Glutamatergic neuron (in vitro differentiated cells): ENCODE results near the gene CACNA1C. TPM values are rescaled to one million over a fixed set of nuclear protein-coding genes. Genes with fewer than 3 reads are reported as not detected.

ENCODE experiments used
- DNase-seq: peaks from one replicate; pipeline ENCODE4 v3.0.0; 2022
- H3K27ac Mint-ChIP-seq: one replicate; pipeline ENCODE4 v1.8.0; 2020; ENCODE audit warnings: mild to moderate bottlenecking, mixed read lengths, inconsistent platforms; ENCODE audit not compliant: unreplicated experiment
- H3K27me3 Mint-ChIP-seq: one replicate; pipeline ENCODE4 v1.8.0; 2020; ENCODE audit warnings: mild to moderate bottlenecking, moderate library complexity, mixed read lengths, inconsistent platforms; ENCODE audit not compliant: unreplicated experiment
- H3K36me3 Mint-ChIP-seq: one replicate; pipeline ENCODE4 v1.8.0; 2020; ENCODE audit warnings: mild to moderate bottlenecking, mixed read lengths, inconsistent platforms; ENCODE audit not compliant: unreplicated experiment
- H3K4me1 Mint-ChIP-seq: one replicate; pipeline ENCODE4 v1.8.0; 2020; ENCODE audit warnings: mild to moderate bottlenecking, low read depth, mixed read lengths, inconsistent platforms; ENCODE audit not compliant: unreplicated experiment
- H3K4me3 Mint-ChIP-seq: one replicate; pipeline ENCODE4 v1.8.0; 2020; ENCODE audit warnings: mild to moderate bottlenecking, mixed read lengths, inconsistent platforms; ENCODE audit not compliant: unreplicated experiment
- H3K9me3 Mint-ChIP-seq: one replicate; pipeline ENCODE4 v1.8.0; 2020; ENCODE audit warnings: mild to moderate bottlenecking, moderate library complexity, mixed read lengths, inconsistent platforms; ENCODE audit not compliant: unreplicated experiment
- CTCF ChIP-seq: fragments of 200-600 bp; sonication (generic); IDR thresholded peaks from one replicate; pipeline ENCODE4 v1.5.0; 2021; ENCODE audit not compliant: partially characterized antibody, unreplicated experiment
- total RNA-seq: library from RNA; stranded (reverse); fragmentation: NEBNext Ultra II Directional; extraction: Animal tissue kit (Norgen Biotek cat#: 25700); gene quantifications from one replicate; pipeline ENCODE4 v1.2.1, GENCODE V29; 2021; ENCODE audit not compliant: unreplicated experiment

CACNA1C gene
- total RNA-seq, 1 donor from 2014 or later, result 11.0 TPM

- peaks cover 13% of the 10 kb centered on the region for H3K4me1 Mint-ChIP-seq
Observed at GRCh38 chr12:2643576-2644135, 590.9 kb downstream of the CACNA1C start.

GRCh38 chr12:2644683-2645405 lies 592.1 kb downstream of the CACNA1C start:
- peaks cover 2% of the 10 kb centered on the region for H3K27me3 Mint-ChIP-seq
- DNase-seq, result no peak
- no peaks in the 10 kb centered on the region for H3K36me3 Mint-ChIP-seq
- no peak overlapping the region for H3K27ac Mint-ChIP-seq
- no peak overlapping the region for H3K4me3 Mint-ChIP-seq
- TF ChIP-seq CTCF, result no peak
- peaks cover 11% of the 10 kb centered on the region for H3K4me1 Mint-ChIP-seq
- H3K9me3 Mint-ChIP-seq, result no peaks in the 10 kb centered on the region

More at GRCh38 chr12:2643576-2644135, 590.9 kb downstream of the CACNA1C start:
- TF ChIP-seq CTCF, result no peak
- Mint-ChIP-seq H3K4me3 (no peak overlapping the region), H3K9me3 (peaks cover 2% of the 10 kb centered on the region), H3K27ac (no peak overlapping the region), H3K27me3 (peaks cover 4% of the 10 kb centered on the region), H3K36me3 (no peaks in the 10 kb centered on the region)
- DNase-seq, result no peak

DNA sequence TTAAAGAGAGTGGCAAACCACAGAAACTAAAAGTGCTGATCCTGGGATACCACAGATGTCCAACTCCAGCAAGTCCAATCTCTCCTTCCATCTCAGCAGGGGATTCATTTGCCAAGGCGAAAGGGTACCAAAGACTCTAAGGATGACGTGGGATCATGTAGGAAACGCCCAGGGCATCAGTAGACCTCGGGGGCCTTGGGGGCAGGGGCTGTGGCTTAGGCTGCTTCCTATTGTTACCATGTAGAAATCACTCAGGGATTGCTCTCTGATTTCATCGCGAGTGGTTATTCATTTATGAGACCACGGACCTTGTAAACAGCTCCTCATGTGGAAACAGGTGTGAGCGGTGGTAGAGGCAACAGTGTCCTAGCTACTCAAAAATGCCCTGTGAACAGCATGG lies 592.7 kb downstream of the CACNA1C start:
- peaks cover 5% of the 10 kb centered on the region for H3K4me1 Mint-ChIP-seq
- no peaks in the 10 kb centered on the region for H3K27me3 Mint-ChIP-seq
- TF ChIP-seq CTCF, result no peak
- H3K4me3 Mint-ChIP-seq, result no peak overlapping the region
- DNase-seq, result no peak
- H3K9me3 Mint-ChIP-seq, result no peaks in the 10 kb centered on the region
- no peak overlapping the region for H3K27ac Mint-ChIP-seq
- H3K36me3 Mint-ChIP-seq, result no peaks in the 10 kb centered on the region

GRCh38 chr12:2646341-2646740 lies 593.6 kb downstream of the CACNA1C start:
- no peak for TF ChIP-seq CTCF
- H3K4me1 Mint-ChIP-seq, result peaks cover 4% of the 10 kb centered on the region
- no peak for DNase-seq
- H3K36me3 Mint-ChIP-seq, result no peaks in the 10 kb centered on the region
- H3K27ac Mint-ChIP-seq, result no peak overlapping the region
- H3K9me3 Mint-ChIP-seq, result no peaks in the 10 kb centered on the region
- no peak overlapping the region for H3K4me3 Mint-ChIP-seq
- H3K27me3 Mint-ChIP-seq, result no peaks in the 10 kb centered on the region

DNA sequence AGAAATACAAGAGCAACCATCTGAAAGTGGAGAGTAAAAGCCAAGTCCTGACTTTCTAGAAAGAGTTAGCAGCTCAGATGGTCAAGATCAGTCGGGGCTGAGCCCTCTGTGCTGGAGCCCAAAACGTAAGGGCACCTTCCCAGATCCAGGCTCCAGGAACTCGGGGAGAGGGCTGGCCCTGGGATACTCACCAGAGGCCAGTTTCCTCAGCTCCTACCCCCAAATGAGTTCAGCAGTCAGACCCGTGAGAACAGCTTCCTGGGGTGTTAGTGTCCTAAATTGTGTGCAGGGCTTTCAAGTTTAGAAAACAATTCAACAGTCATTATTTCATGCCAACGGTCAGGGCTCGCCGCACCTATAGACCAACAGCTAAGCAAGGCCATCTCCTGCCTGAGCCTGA lies 594.4 kb downstream of the CACNA1C start:
- no peak overlapping the region for H3K4me3 Mint-ChIP-seq
- no peak overlapping the region for H3K27ac Mint-ChIP-seq
- H3K36me3 Mint-ChIP-seq, result no peaks in the 10 kb centered on the region
- H3K27me3 Mint-ChIP-seq, result peaks cover 2% of the 10 kb centered on the region
- TF ChIP-seq CTCF, result no peak
- no peak for DNase-seq
- H3K9me3 Mint-ChIP-seq, result no peaks in the 10 kb centered on the region
- peaks cover 4% of the 10 kb centered on the region for H3K4me1 Mint-ChIP-seq
